ENCODE results near the gene HAX1.
"Not testable (repeated sequence)": the region's sequence is repeated elsewhere in the genome, so short reads cannot be mapped to it uniquely, and the experiment has no call there.

The HAX1 gene
- 62.3 to 159 (median 95.4) reads per million in 3 experiments for total RNA-seq

- DNase-seq = peak; percentile 97
Observed at GRCh38 chr1:154272217-154272998, at the start of gene HAX1. Gene HAX1, plus strand, starts transcription at chr1:154272629. Its CDS starts 95 bp downstream, at chr1:154272724.

GRCh38 chr1:154222918-154223317 lies 49.5 kb upstream of the HAX1 start:
- DNase-seq = no peak

- DNase-seq = no peak
Observed at GRCh38 chr1:154223621-154224020, 48.8 kb upstream of the HAX1 start.

GRCh38 chr1:154225370-154225769 lies 47.1 kb upstream of the HAX1 start:
- DNase-seq = no peak

- DNase-seq = not testable (repeated sequence)
Observed at GRCh38 chr1:154231112-154231511, 41.3 kb upstream of the HAX1 start.

GRCh38 chr1:154233127-154233526 lies 39.3 kb upstream of the HAX1 start:
- not testable (repeated sequence) for DNase-seq

GRCh38 chr1:154236855-154237254 lies 35.6 kb upstream of the HAX1 start:
- DNase-seq = no peak

GRCh38 chr1:154237435-154237834 lies 35.0 kb upstream of the HAX1 start:
- DNase-seq = no peak

GRCh38 chr1:154237880-154238506 lies 34.4 kb upstream of the HAX1 start:
- DNase-seq = no peak

- no peak for DNase-seq
Observed at GRCh38 chr1:154239491-154239890, 32.9 kb upstream of the HAX1 start.

- no peak for DNase-seq
Observed at GRCh38 chr1:154240294-154240833, 32.1 kb upstream of the HAX1 start.

- no peak for DNase-seq
Observed at GRCh38 chr1:154241703-154242351, 30.6 kb upstream of the HAX1 start.

GRCh38 chr1:154253671-154254070 lies 18.8 kb upstream of the HAX1 start:
- no peak for DNase-seq

- no peak for DNase-seq
Observed at GRCh38 chr1:154256686-154257085, 15.7 kb upstream of the HAX1 start.

- no peak for DNase-seq
Observed at GRCh38 chr1:154258784-154259183, 13.6 kb upstream of the HAX1 start.

- DNase-seq = no peak
Observed at GRCh38 chr1:154260127-154260526, 12.3 kb upstream of the HAX1 start.

- no peak for DNase-seq
Observed at GRCh38 chr1:154263465-154264332, 8.7 kb upstream of the HAX1 start.

- no peak for DNase-seq
Observed at GRCh38 chr1:154264454-154264853, 8.0 kb upstream of the HAX1 start.

GRCh38 chr1:154265586-154265985 lies 6.8 kb upstream of the HAX1 start:
- peak; percentile 64 for DNase-seq

GRCh38 chr1:154270833-154271232 lies 1.6 kb upstream of the HAX1 start:
- DNase-seq = no peak

GRCh38 chr1:154272999-154273563 lies 652 bp downstream of the HAX1 start:
- DNase-seq = no peak

- DNase-seq = no peak
Observed at GRCh38 chr1:154276797-154277196, 4.4 kb downstream of the HAX1 start.

Measured in central memory CD4-positive, alpha-beta T cell (primary cell).